GM12878 (cell line): ENCODE measurements around the gene SYT8.

Experiments used
- FOXM1 ChIP-seq: IDR thresholded peaks from 2 replicates; pipeline ENCODE4 v1.6.1; 2012; ENCODE audit warnings: low read depth, mild to moderate bottlenecking, inconsistent platforms, low read length, moderate library complexity
- MAX ChIP-seq: IDR thresholded peaks from 2 replicates; pipeline ENCODE4 v1.6.1; 2012; ENCODE audit warnings: low read depth, low read length, improper control_type of control experiment
- MTA3 ChIP-seq: IDR thresholded peaks from 2 replicates; pipeline ENCODE4 v1.6.1; 2012; ENCODE audit warnings: low read length, inconsistent platforms, borderline replicate concordance
- POLR2AphosphoS5 ChIP-seq: IDR thresholded peaks from 2 replicates; pipeline ENCODE4 v1.6.1; 2011; ENCODE audit warnings: mild to moderate bottlenecking, low read length, inconsistent platforms
- REST ChIP-seq: IDR thresholded peaks from 2 replicates; pipeline ENCODE4 v1.6.1; 2012; ENCODE audit warnings: mild to moderate bottlenecking, low read depth, low read length
- SIN3A ChIP-seq: IDR thresholded peaks from 2 replicates; pipeline ENCODE4 v1.6.1; 2012; ENCODE audit warnings: low read depth, low read length, improper control_type of control experiment
- ZBTB11 ChIP-seq: fragments of 450-650 bp; formaldehyde crosslinking; IDR thresholded peaks from 2 replicates; pipeline ENCODE4 v1.5.0; 2022; ENCODE audit warnings: mild to moderate bottlenecking, missing genetic modification characterization
- ZSCAN29 ChIP-seq: fragments of 450-650 bp; IDR thresholded peaks from 2 replicates; pipeline ENCODE4 v1.6.1; 2017; ENCODE audit warnings: mild to moderate bottlenecking, moderate library complexity
- TF ChIP-seq, protein P1 (sequence below): IDR thresholded peaks from 2 replicates; pipeline ENCODE4 v1.6.1; 2012; ENCODE audit warnings: low read length, inconsistent platforms

GRCh38 chr11:1863352-1864216 lies 28.8 kb downstream of the SYT8 start:
- TF ChIP-seq POLR2AphosphoS5 (no peak), FOXM1 (no peak), REST (no peak), MTA3 (no peak), ZBTB11 (CRISPR knock-in tag) (no peak), ZSCAN29 (no peak), MAX (no peak), SIN3A (no peak)
- TF ChIP-seq, protein P1, sequence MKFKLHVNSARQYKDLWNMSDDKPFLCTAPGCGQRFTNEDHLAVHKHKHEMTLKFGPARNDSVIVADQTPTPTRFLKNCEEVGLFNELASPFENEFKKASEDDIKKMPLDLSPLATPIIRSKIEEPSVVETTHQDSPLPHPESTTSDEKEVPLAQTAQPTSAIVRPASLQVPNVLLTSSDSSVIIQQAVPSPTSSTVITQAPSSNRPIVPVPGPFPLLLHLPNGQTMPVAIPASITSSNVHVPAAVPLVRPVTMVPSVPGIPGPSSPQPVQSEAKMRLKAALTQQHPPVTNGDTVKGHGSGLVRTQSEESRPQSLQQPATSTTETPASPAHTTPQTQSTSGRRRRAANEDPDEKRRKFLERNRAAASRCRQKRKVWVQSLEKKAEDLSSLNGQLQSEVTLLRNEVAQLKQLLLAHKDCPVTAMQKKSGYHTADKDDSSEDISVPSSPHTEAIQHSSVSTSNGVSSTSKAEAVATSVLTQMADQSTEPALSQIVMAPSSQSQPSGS = no peak
